Epithelial cell of esophagus (primary cell): Measurements from ENCODE around the gene LSMEM2.
A peak's percentile ranks its signal among the peaks of the same experiment; 100 is the strongest.

Experiments used
- DNase-seq: peaks from one replicate; pipeline ENCODE4 v3.0.0; 2010; ENCODE audit warnings: low read depth
- H3K4me3 ChIP-seq: 2 replicates; pipeline ENCODE4 v1.5.1; 2011; ENCODE audit warnings: mild to moderate bottlenecking, low read length, control low read depth
- TF ChIP-seq, protein P1 (sequence below): IDR thresholded peaks from 2 replicates; pipeline ENCODE4 v1.5.1; 2011; ENCODE audit warnings: low read depth, mild to moderate bottlenecking, low read length, control low read depth, inconsistent platforms; ENCODE audit not compliant: insufficient read depth; ENCODE audit errors: missing control alignments

Gene LSMEM2

DNA sequence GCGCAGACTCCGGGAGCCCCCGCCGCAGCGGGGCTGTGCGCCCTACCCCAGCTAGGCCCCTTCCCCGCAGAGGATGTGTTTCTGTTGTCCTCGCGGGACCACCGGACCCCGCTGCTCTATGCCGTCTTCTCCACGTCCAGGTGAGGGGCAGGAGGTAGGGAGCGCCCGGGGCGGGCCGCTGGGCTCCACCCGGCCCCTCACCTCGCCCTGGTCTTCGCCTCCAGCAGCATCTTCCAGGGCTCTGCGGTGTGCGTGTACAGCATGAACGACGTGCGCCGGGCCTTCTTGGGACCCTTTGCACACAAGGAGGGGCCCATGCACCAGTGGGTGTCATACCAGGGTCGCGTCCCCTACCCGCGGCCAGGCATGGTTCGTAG lies 5.2 kb upstream of the LSMEM2 start:
- TF ChIP-seq, protein P1, sequence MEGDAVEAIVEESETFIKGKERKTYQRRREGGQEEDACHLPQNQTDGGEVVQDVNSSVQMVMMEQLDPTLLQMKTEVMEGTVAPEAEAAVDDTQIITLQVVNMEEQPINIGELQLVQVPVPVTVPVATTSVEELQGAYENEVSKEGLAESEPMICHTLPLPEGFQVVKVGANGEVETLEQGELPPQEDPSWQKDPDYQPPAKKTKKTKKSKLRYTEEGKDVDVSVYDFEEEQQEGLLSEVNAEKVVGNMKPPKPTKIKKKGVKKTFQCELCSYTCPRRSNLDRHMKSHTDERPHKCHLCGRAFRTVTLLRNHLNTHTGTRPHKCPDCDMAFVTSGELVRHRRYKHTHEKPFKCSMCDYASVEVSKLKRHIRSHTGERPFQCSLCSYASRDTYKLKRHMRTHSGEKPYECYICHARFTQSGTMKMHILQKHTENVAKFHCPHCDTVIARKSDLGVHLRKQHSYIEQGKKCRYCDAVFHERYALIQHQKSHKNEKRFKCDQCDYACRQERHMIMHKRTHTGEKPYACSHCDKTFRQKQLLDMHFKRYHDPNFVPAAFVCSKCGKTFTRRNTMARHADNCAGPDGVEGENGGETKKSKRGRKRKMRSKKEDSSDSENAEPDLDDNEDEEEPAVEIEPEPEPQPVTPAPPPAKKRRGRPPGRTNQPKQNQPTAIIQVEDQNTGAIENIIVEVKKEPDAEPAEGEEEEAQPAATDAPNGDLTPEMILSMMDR: no peak
- DNase-seq: no peak
- no peak overlapping the region for H3K4me3 ChIP-seq

DNA sequence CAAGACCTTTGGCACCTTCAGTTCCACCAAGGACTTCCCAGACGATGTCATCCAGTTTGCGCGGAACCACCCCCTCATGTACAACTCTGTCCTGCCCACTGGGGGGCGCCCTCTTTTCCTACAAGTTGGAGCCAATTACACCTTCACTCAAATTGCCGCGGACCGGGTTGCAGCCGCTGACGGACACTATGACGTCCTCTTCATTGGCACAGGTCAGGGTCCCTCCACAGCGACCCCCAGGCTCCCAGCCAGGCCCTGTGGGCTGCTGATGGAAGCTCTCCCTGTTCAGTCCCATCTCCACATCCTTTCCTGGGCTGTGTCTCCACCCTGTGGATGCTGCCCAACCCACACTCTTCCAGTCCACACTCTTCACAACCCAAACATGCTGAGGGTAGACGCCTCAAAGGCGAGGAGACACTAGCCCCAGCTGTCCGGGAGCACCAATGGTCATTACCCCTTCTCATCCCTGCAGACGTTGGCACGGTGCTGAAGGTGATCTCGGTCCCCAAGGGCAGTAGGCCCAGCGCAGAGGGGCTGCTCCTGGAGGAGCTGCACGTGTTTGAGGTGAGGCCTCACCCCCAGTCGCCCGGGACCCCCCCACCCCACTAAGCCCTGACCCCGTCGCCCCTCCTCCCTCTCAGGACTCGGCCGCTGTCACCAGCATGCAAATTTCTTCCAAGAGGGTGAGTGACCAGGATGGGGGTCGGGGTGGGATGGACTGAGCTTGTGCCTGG lies 4.3 kb upstream of the LSMEM2 start:
- peak; percentile 83 for DNase-seq
- TF ChIP-seq, protein P1: peak; percentile 79
- H3K4me3 ChIP-seq: no peak overlapping the region

DNA sequence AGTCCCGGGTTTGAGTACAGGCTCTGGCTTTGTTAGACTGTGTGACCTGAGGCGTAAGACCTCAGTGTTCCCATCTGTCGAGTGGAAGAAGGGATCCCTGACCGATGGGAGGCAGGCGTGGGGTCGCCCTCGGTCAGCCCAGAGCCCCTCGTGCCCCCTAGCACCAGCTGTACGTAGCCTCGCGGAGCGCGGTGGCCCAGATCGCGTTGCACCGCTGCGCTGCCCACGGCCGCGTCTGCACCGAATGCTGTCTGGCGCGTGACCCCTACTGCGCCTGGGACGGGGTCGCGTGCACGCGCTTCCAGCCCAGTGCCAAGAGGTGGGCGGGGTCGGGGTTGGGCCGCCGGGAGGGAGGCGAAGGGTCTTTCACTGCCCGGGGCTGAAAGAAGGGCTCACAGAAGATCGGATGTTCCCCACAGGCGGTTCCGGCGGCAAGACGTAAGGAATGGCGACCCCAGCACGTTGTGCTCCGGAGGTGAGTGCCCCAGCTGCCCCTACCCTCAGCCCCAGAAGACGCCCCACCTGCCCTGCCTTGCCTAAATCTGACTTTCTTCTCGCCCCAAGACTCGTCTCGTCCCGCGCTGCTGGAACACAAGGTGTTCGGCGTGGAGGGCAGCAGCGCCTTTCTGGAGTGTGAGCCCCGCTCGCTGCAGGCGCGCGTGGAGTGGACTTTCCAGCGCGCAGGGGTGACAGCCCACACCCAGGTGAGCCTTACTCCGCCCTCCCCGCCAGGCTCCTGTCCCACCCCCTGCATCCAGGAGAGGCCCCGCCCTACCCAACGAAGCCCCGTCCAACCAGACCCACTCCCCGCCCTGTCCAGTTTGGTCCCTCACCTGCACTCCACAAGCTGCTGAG lies 3.5 kb upstream of the LSMEM2 start:
- TF ChIP-seq, protein P1: no peak
- DNase-seq: no peak
- H3K4me3 ChIP-seq: no peak overlapping the region

DNA sequence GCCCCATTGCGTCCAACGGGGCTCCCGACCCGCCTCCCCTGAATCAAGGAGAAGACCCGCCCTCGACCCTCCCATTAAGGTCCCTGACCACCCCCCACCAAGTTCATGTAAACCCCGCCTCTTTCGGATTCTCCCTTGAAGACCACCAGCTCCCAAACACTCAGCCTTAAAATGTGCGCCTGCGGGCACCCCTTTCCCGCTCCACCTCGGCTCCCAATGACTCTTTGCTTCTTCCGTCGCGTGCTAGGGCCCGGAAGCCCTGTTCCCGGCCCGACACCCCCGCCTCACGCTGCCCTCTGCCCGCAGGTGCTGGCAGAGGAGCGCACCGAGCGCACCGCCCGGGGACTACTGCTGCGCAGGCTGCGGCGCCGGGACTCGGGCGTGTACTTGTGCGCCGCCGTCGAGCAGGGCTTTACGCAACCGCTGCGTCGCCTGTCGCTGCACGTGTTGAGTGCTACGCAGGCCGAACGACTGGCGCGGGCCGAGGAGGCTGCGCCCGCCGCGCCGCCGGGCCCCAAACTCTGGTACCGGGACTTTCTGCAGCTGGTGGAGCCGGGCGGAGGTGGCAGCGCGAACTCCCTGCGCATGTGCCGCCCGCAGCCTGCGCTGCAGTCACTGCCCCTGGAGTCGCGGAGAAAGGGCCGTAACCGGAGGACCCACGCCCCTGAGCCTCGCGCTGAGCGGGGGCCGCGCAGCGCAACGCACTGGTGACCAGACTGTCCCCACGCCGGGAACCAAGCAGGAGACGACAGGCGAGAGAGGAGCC lies 2.7 kb upstream of the LSMEM2 start:
- DNase-seq: no peak
- no peak overlapping the region for H3K4me3 ChIP-seq
- TF ChIP-seq, protein P1: no peak

DNA sequence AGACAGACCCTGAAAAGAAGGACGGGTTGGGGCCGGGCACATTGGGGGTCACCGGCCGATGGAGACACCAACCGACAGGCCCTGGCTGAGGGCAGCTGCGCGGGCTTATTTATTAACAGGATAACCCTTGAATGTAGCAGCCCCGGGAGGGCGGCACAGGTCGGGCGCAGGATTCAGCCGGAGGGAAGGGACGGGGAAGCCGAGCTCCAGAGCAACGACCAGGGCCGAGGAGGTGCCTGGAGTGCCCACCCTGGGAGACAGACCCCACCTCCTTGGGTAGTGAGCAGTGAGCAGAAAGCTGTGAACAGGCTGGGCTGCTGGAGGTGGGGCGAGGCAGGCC lies 2.2 kb upstream of the LSMEM2 start:
- DNase-seq: no peak
- TF ChIP-seq, protein P1: no peak
- H3K4me3 ChIP-seq: no peak overlapping the region

DNA sequence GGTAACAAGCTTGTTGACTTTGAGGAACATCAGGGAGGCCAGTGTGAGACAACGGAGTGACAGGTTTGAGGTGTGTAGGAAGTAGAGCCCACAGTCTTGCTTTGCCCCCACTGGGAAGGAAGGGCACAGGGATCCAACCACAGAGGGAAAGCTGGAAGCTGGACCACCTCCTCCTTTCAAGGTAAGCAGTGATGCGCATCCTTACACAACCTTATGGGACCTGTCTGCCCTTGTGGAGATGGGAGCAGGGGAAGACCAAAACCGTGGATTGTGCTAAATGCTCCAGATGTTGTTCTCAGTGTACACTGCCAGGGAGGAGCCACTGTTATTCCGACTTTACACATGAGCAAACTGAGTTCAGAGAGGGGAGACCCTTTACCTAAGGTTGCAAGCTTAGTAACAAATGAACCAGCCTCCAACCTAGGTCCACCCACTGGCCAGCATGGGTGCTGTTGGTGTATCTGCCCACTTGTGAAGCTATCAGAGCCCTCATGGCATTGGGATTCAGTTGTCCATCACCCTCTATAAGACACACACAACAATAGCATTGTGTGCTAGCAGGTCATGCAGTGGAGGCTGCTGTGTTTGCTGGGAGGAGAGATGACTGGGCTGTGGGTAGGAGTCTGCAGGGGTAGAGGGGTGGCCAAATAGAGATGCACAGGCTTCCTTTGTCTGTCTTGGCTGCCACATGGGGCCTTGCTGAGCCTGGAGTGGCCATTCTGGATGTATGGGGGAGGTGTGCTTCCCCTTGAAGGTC lies 586 bp upstream of the LSMEM2 start:
- no peak overlapping the region for H3K4me3 ChIP-seq
- TF ChIP-seq, protein P1: no peak
- DNase-seq: no peak
